VCaP (cell line): ENCODE measurements around the gene SOX1.

Experiments used
- H3K27ac ChIP-seq: fragments of 450-650 bp; 2 replicates; pipeline ENCODE4 v1.5.1; 2017
- CTCF ChIP-seq: fragments of 450-650 bp; conservative IDR thresholded peaks from 2 replicates; pipeline ENCODE4 v1.5.1; 2017; ENCODE audit warnings: mild to moderate bottlenecking, moderate library complexity

Gene SOX1

GRCh38 chr13:112067116-112067741 lies at the start of gene SOX1:
Gene SOX1 (plus strand): TSS chr13:112067149. CDS start chr13:112067659, 510 bp downstream.
- no peak for TF ChIP-seq CTCF

GRCh38 chr13:112024577-112024976 lies 42.4 kb upstream of the SOX1 start:
- no peak for TF ChIP-seq CTCF
- H3K27ac ChIP-seq, result no peak overlapping the region

More at GRCh38 chr13:112067116-112067741, at the start of gene SOX1:
- no peak within 1 kb of the TSS for H3K27ac ChIP-seq

GRCh38 chr13:112027250-112027649 lies 39.7 kb upstream of the SOX1 start:
- H3K27ac ChIP-seq, result no peak overlapping the region
- TF ChIP-seq CTCF, result no peak

- no peak overlapping the region for H3K27ac ChIP-seq
- no peak for TF ChIP-seq CTCF
Observed at GRCh38 chr13:112028481-112028880, 38.5 kb upstream of the SOX1 start.

- TF ChIP-seq CTCF, result no peak
- no peak overlapping the region for H3K27ac ChIP-seq
Observed at GRCh38 chr13:112029143-112029542, 37.8 kb upstream of the SOX1 start.

- no peak overlapping the region for H3K27ac ChIP-seq
- TF ChIP-seq CTCF, result no peak
Observed at GRCh38 chr13:112032186-112032993, 34.6 kb upstream of the SOX1 start.

- H3K27ac ChIP-seq, result no peak overlapping the region
- no peak for TF ChIP-seq CTCF
Observed at GRCh38 chr13:112034231-112034630, 32.7 kb upstream of the SOX1 start.
